NCI-H146 treated with DMSO at 0.1 percent for 48 hours (cell line): ENCODE measurements around the gene USP2.

Source experiments
- DNase-seq: peaks from one replicate; lab custom pipeline; 2025; ENCODE audit not compliant: unreplicated experiment; lab: John Stamatoyannopoulos, UW

Gene USP2, protein sequence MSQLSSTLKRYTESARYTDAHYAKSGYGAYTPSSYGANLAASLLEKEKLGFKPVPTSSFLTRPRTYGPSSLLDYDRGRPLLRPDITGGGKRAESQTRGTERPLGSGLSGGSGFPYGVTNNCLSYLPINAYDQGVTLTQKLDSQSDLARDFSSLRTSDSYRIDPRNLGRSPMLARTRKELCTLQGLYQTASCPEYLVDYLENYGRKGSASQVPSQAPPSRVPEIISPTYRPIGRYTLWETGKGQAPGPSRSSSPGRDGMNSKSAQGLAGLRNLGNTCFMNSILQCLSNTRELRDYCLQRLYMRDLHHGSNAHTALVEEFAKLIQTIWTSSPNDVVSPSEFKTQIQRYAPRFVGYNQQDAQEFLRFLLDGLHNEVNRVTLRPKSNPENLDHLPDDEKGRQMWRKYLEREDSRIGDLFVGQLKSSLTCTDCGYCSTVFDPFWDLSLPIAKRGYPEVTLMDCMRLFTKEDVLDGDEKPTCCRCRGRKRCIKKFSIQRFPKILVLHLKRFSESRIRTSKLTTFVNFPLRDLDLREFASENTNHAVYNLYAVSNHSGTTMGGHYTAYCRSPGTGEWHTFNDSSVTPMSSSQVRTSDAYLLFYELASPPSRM

DNA sequence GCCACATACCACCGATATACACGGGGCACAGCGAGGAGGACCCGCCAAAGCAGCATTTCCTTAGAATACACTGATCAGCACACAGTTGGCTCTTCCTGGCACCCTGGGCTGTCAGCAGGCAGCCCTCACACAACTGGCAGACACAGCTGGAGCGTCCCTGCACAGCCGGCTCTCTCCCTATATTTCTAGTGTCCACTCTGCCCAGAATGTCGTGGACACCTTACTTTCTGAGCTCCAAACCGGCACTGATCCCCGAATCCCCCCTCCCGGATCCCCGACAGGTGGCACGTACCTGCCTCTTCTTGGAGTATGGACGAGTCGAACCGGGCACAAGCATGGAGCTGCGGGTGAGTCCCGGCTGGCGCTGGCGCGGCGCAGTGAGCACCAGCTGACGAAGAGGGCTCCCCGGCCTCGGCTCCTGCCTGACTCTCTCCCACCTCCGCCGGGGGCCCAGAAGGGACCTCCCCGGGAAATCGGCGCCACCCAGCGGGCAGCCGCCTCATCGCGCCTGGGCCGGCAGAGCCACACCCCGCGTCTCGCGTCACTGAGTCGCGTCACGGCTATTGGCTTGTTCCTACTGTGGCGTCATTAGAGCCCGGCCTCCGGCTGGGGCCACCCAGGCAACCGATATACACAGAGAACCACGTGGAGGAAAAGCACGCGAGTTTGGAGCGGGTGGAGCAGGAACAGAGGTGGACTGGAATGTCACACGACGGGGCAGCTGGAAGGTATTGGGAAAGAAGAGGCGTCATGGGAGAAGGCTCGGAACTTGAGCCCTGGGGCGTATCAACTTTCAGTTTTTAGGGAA is at the start of gene USP2:
Gene USP2 (minus strand): TSS at position 510 of the 808 bp plus-strand sequence. CDS start 8,210 bp downstream, outside the sequence.
- peak; percentile 94 for DNase-seq

DNA sequence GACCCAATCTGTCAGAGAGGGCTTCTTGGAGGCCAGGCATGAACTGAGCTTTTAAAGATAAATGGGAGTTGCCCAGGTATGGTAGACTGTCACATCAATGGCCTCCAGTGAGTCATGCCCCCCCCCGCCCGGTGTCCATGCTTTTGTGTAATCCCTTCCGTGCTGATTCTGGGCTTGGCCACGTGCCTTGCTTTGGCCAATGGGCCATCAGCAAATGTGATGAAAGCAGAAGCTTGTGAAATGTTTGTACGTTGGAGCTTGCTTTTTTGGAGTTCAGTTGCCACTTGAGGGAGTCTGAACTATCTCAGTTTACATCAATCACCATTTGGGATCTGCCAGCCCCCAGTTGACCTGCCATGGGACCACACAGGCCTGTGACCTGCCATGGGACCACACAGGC is 45.8 kb upstream of the USP2 start:
- DNase-seq: no peak

DNA sequence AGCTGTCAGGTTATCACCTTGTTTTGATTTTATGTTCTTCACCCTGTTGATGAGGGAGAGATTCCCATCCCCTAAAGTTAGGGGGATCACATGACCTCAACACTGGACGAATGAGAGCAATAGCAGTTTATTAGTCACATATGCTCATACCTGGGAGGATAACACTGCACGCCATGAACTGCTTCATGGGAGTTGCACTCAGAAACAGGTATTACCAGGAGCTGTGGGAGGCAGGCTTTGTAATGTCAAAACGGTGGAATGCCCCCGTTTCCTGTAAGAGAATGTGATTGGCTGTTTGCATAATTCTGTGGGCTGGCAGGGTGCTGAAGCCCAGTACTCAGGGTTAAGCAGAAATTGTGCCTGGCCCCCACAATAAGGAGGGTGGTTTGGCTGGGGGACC is 44.7 kb upstream of the USP2 start:
- DNase-seq: no peak

DNA sequence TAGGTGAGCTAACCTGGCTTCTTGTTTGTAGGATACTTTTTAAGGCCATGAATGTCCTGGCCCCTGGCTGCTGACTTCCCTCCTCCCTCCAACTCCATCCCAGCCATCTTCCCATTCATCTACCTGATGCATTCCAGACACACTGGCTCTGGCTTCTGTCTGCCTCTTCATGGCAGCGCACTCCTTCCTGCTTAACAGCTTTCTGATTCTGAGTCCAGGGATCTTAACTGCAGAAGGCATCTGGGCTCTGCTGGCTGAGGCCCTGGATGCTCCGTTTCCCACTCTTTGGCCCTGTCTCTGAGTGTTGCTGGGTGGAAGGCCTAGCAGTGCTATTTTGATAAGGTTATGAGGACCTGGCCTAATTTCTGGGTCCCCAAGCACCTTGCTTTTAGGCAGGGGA is 43.3 kb upstream of the USP2 start:
- DNase-seq: no peak

DNA sequence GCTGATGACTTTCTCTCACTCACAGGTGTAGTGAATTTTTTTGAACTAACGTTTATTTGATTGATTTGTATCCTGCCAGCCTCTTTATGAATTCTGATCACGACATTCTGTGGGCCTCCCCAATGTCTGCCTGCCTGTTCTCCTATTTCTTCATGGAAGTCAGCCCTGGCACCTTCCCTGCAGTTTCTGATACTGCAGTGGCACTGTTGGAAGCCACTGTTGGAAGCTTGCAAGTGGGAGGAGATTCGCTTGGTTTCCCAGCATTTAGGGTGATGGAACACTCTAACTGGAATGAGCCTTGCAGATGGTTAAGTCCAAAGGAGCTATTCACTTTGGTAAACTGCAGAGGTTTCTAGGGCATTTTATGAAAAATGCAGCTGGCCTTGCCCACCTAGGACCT is 42.8 kb upstream of the USP2 start:
- no peak for DNase-seq

DNA sequence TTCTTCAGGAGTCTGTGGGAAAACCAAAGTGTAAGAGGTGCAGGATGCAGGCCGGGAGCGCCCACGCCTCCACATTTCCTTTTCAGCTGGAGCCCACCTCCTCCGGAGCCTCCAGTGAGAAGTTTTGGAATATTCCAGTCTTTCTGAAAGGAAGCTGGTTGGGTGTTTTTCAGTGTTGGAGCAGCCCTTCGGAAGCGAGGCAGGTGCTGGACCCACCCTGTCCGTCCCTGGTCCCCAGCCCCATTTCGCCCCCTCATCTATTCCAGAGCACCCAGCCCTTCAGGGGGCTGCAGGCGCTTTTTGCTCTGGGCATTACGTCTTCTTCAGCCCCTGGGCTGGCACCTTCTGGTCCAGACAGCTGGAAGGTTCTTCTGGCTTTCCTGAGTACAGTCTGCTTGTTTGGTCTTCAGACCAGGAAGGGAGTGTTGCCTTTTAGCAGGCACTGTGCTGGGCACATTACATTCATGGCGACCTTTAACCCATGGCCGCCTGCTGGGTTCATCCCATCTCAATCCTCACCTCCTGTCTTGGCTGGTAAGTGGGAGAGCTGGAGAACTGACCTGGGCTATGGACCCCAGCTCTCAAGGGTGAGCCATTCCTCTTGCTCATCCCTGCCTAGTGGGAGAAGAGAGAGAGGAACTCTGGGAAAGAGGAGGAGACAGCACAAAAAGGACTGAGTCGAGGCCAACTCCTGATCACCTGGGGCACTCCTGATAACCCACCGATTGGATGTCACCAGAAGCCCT is 42.2 kb upstream of the USP2 start:
- DNase-seq: no peak

DNA sequence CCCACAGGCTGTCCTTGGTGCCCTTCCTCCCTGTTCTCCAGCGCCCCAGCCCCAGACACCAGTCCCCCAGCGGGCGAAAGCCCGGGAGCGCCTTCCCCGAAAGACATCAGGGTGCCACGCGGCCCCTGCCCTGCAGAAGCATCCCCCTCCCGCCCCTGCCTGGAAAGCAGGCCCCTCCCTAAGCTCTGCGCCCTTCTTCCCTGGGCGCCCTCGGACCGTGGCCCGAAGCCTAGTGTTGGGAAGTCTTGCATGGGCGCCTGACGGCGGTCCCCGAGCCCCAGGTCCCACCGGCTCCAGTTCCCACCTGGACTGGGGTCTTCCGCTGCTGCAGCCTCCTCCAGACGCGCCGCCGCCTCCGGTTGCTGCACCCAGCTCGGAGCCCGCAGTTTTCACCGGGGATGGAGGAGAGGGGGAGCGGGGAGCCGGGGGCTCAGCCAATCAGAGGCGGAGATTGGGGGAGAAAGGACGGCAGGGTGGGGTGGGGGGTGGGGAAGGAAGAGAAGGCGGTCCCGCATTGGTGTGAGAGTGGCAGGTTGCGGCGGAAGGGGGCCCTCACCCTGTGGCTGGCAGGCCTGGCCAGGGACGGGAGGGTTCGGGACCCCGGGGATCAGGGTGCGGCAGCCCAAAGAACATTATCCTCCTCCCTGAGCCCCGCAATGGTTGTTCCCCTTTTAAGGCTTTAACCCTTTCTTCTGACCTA is 41.5 kb upstream of the USP2 start, which contains the start of gene THY1:
Gene THY1 (minus strand): TSS at position 364 of the 700 bp plus-strand sequence. CDS start 2,267 bp downstream, outside the sequence.
- DNase-seq: peak; percentile 68

DNA sequence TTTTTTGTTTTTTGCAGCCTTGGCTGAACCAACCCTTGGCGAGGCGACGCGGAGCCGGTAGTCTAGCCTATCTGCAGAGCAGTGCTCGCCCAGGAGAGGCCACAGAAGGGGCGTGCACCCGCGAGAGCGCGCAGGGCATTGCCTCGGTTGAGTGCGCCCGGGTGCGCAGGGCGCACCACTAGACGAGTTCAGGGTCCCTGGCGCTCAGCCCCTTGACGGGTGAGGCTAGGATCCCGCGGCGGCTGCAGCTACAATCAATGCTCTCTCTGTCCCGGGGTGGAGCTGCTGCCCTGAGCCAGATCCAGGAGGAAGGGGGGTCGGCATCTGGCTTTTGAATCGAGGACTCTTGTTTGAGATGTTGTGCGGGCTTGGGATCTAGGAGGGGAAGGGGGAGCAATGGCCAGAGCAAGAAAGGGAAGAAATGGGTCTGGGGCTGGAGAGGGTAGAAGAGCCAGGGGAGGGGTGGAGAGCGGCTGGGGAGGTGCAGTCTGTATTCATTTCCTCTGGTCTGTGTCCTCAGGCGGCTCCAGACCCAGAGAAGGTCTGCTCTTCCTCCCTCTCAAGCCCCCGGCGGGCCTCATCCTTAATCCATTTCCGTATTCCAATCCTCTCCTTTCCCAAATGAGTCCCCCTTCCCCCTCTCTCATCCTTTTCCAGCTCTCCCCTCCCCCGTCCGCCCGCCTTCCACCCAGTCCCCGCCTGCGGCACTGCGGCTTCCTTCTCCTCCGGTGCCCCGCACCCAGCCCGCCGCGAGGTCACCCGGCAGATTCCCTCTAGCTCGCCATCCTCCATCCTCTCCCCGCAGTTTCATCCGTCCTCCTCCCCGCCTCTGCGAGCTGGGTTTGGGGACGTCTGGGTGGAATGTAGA is 40.7 kb upstream of the USP2 start:
- peak; percentile 44 for DNase-seq

DNA sequence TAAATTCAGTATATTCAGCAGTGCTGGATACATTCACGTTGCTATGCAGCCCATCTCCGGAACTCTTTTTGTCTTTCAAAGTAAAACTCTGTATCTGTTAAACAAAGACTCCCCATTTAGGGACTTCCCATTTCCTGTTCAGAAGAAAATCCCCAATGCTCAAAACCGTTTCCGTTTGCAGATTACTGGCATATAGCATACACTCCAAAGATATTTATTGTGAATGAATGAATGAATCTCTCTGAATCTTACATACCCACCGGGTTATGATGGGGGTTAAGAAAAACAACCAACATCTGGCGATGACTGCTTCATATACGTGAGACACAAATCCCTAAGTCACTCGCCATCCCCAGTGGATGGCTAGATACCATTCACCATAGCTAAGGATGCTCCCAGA is 39.9 kb upstream of the USP2 start:
- DNase-seq: no peak

DNA sequence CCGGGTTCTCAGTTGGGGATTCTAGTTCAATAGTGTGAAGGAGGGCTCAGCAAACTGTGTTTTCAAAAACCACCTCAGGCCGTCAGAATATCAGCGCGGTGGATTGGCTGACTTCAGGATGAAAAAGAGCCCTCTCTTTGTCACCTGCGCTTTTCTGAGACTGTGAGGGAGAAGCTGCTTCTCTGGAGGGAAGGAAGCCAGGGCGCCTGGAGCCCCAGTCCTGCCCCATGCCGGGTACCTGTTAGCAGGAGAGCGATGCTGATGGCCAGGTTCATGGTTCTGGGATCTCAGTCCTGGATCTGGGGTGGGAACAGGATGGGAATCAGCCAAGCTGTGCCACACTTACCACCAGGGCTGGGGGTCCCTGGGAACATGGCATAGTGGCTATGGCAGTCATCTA is 39.1 kb upstream of the USP2 start:
- no peak for DNase-seq

DNA sequence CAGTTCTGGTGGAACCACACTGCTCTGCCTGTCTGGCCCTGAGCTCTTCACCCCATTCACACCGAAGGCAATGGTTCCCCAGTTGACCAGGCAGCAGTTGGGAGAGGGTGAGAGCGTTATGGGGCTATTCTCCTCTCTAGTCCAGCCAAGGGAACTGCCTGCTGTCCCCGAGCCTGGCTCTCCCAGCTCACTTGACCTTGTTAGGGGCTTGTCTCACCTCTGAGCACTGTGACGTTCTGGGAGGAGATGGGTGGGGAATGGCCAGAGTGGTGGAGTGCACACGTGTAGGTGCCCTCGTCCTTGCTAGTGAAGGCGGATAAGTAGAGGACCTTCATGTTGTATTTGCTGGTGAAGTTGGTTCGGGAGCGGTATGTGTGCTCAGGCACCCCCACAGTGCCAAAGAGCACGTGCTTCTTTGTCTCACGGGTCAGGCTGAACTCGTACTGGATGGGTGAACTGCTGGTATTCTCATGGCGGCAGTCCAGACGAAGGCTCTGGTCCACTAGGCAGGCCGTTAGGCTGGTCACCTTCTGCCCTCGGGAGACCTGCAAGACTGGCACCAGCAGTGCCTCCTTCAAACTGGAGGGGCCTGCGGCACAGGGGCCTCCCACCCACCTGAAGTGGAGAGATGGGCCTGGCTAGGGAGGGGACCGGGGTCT is 38.5 kb upstream of the USP2 start:
- DNase-seq: no peak

DNA sequence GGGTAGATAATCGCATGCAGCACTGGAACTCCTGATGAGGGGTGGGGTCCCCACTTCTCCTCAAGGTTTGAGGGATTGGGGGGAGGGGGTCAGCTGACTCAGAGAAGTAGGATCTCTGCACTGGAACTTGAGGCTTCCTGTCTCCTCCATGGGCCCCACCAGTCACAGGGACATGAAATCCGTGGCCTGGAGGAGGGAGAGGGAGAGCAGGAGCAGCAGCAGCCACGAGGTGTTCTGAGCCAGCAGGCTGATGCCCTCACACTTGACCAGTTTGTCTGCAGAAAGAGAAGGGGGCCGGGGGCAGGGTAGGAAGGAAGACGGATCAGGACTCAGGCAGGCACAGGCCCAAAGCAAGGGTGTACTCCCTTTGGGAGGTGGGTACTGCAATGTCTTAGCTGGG is 37.8 kb upstream of the USP2 start:
- DNase-seq: no peak

DNA sequence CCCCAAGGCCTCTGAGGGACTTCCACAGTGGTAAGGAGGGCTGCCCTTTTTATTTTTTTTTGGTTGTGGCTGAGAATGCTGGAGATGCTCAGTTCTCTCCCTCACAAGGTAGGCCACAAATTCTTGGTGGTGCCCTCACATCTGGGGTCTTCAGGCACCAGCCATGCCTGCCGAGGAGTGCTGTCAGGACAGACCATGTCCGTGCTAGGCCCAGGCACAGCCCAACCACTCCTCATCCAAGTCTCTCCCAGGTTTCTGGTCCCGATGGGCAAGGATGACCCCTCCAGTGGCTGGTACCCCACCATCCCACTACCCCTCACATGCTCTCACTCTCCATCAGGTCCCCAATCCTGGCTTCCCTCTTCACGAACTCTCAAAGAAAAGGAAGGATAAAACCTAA is 37.3 kb upstream of the USP2 start:
- no peak for DNase-seq

DNA sequence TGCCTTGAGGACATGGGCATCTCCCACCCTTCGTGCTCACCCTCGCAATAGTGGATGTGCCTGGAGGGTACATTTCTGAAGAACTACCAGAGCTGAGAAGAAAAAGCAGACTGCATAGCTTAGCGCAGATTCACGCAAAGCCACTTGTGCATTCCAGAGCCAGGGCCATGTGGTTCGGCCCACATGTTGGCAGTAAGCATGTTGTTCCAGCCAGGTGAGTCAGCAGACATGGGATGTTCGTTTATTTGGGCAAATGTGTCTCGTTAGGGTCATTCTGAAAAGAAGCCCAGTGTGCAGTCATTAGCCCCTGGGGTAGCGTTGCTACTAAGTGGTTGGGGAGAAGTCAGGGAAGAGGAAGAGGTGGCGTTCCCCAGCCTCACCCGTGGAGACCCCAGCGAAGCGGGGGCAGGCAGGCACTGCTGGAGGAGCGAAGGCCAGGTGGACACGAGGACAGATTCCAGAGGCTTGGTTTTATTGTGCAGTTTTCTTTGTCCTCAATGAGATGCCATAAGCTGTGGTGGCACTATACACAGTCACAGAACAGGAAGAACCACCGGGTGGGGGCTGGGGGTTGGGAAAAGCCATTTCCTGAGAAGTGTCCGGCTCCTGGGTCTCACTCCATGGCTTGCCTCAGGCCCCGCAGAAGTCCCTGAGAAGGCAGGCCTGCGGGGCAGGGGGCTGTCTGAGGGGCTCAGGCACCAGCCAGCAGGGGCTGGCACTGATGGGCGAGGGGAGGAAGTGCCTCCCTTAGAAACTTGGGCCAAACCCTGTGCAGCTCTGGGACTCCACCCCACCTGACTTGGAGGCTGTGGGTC is 36.4 kb upstream of the USP2 start:
- DNase-seq: no peak

DNA sequence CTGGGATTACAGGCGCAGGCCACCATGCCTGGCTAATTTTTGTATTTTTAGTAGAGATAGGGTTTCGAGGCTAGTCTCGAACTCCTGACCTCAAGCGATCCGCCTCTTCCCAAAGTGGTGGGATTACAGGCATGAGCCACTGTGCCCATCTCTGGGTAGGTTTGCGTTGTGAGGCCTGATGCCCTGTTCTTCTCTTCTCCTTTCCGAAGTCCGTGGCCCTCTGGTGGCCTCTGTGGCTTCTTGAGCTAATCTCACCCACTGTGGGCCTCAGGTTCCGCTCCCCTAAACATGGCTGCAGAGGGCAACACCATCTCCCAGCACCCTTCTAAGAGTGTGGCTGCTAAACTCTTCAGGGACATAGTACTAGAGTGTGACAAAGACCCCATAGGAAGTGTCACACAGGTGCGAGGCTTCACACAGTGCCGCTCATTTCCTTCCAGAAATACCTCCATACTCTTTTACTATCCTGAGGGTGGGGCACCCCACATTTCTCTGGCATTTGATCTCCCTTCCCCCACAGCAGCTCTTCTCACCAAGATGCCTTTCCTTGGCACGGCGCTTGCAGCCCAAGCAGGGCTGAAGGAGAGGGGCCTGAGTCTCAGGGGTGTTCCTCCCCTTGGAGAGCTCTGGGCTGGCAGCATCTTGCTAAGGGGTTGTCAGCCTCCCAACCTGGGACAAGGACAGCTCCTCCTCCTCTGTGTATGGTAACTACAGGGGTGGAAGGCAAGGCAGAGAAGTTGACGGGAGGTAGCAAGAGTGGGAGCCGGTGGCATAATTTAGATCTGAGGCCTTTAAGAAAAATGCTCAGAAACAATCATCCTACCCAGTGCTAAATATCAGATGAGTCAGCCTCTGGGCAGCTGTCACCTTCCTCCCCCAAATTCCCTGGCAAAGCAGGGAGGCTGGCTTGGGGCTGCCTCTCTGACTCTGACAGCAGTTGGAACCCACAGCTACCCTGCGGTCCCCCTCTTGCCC is 35.4 kb upstream of the USP2 start:
- DNase-seq: no peak

DNA sequence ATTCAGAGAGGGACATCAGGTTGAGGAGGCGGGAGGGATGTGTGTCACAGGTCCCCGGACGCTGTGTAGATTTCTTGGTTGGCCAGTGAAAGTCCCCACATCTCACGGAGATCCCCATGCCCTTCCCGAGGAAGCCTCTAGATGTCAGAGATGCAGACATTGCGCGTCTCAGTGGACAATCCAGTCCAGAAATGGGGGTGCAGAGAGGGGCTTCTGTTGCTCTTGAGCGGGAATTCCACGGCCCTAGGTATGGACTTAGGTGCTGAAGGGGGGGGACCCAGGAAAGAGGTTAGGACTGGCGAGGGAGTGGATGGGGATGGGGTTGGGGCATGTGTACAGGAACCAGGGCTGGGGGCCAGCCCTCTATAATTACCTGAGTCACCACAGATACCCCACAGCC is 34.5 kb upstream of the USP2 start:
- no peak for DNase-seq

DNA sequence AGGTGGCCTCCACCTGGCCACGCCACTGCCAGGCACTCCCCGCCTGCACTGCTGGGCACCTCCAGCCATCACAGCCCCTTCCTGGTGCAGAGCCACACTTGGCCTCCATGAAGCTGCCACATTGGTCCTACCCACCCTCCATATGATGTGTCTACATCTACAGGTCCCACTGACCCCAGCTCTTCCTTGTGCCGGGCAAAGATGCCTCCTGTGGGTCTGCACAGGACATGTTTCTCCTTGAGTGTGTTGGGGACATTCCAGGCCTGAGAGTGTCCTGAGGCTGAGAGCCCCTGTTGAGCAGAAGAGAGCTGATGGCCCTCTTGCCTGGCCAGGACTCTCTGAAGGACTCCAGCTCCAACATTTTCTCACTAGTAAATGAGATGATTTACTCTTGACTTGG is 34.0 kb upstream of the USP2 start:
- no peak for DNase-seq
